ENCODE results near the gene WNT3. TPM values are rescaled to one million over a fixed set of nuclear protein-coding genes. Genes with fewer than 3 reads are reported as not detected.

The WNT3 gene
- total and polyA plus RNA-seq, 2 experiments from 2014 or later, result 2.7 to 3.4 TPM

DNA sequence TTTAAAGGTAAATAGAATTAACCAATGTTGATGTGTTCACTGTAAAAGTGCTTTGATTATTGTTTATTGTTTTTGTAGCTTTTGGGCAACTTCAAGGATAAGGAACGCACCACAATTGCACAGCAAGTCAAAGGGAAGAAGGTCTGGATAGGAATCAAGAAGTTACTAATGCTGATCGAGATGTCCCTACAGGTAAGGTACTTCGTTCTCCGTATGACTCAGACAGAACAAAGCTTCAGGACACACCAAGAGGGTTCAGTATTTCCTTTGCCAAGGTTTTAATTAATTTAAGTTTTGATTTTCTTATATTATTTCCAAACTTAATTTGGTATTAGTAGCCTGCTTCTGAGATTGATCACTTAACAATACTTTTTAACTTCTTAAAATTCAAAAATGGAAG is 67.1 kb downstream of the WNT3 start:
- Histone ChIP-seq H3K4me1 (ENCODE audit: insufficient read depth) (no peaks in the 10 kb centered on the region), H3K4me3 (no peak overlapping the region), H3K27ac (ENCODE audit: low read depth) (no peak overlapping the region), H3K9me2 (ENCODE audit: insufficient read depth) (no peaks in the 10 kb centered on the region), H2AFZ (no peak overlapping the region), H3K36me3 (ENCODE audit: insufficient read depth) (no peaks in the 10 kb centered on the region), H4K20me1 (replicated peaks; ENCODE audit: insufficient read depth) (no peaks in the 10 kb centered on the region), H3K79me2 (replicated peaks; ENCODE audit: insufficient read depth) (no peaks in the 10 kb centered on the region), H3K27me3 (ENCODE audit: insufficient read depth) (no peaks in the 10 kb centered on the region), H3K4me2 (no peak overlapping the region), H3F3A (replicated peaks; ENCODE audit: low read depth) (no peaks in the 10 kb centered on the region)
- TF ChIP-seq POLR2AphosphoS5 (IDR thresholded peaks at IDR 0.05; ENCODE audit: low read depth), result no peak
- TF ChIP-seq STAT1 (IDR thresholded peaks at IDR 0.05; ENCODE audit: unreplicated experiment), result no peak
- TF ChIP-seq CTCF (conservative IDR thresholded peaks at IDR 0.05; ENCODE audit: low read depth in 2 of 2), result no peak
- no peak for TF ChIP-seq JUNB (IDR thresholded peaks at IDR 0.05; ENCODE audit: unreplicated experiment)
- TF ChIP-seq ZNF462 (CRISPR knock-in tag; IDR thresholded peaks at IDR 0.05), result no peak
- TF ChIP-seq ZNF114 (CRISPR knock-in tag; IDR thresholded peaks at IDR 0.05), result no peak
- no peak for TF ChIP-seq NANOG (IDR thresholded peaks at IDR 0.05; ENCODE audit: borderline replicate concordance)
- no peak for TF ChIP-seq EZH2 (IDR thresholded peaks at IDR 0.05; ENCODE audit: low read depth, unreplicated experiment)
- no peak for DNase-seq (ENCODE audit: low spot score)
- H3K27ac Mint-ChIP-seq, result no peak overlapping the region
- no peaks in the 10 kb centered on the region for H3K27me3 Mint-ChIP-seq (ENCODE audit: insufficient read depth, low read depth, poor library complexity)
- H3K4me1 Mint-ChIP-seq, result 0 out of 3 replicates have a peak, but pooled peaks cover 4% of the 10 kb centered on the region
- ATAC-seq, result no peak
- no peak overlapping the region for H3K4me3 Mint-ChIP-seq
- H3K36me3 Mint-ChIP-seq (ENCODE audit: low read depth), result no peaks in the 10 kb centered on the region
- no peaks in the 10 kb centered on the region for H3K9me3 Mint-ChIP-seq
